Adrenal gland (tissue), 12 donors: ENCODE measurements around the gene MAP4K3. TPM values are rescaled to one million over a fixed set of nuclear protein-coding genes. Genes with fewer than 3 reads are reported as not detected.

Experiments
- DNase-seq, 7 donors: peaks; one replicate each; pipeline ENCODE4 v3.0.0-alpha.2; 2019 to 2020
- H3K27ac ChIP-seq, 5 donors: fragments of 200-600 bp; sonication (generic) in 4 of 5; 1 replicate in 3 of 5; 2 replicates in 2 of 5; pipeline versions ENCODE4 v1.5.1 to v1.8.0; 2016 to 2020; ENCODE audit warnings: mild to moderate bottlenecking in 1 of 5
- H3K27me3 ChIP-seq: fragments of 200-600 bp; 2 replicates; pipeline ENCODE4 v1.8.0; 2021
- H3K36me3 ChIP-seq, 2 donors: fragments of 200-600 bp; replicated peaks in 1 of 2; 1 replicate in 1 of 2; 2 replicates in 1 of 2; pipeline versions ENCODE4 v1.5.1 to v1.8.0; 2018 to 2022
- H3K4me1 ChIP-seq, 2 donors: fragments of 200-600 bp; replicated peaks in 1 of 2; 1 replicate in 1 of 2; 2 replicates in 1 of 2; pipeline versions ENCODE4 v1.5.1 to v1.8.0; 2018 to 2021
- H3K4me3 ChIP-seq, 4 donors: fragments of 200-600 bp; sonication (generic) in 3 of 4; one replicate each; pipeline ENCODE4 v1.5.1; 2016 to 2018
- H3K9me3 ChIP-seq, 3 donors: fragments of 200-600 bp; sonication (generic) in 1 of 3; replicated peaks in 1 of 3; 1 replicate in 2 of 3; 2 replicates in 1 of 3; pipeline versions ENCODE4 v1.5.1 to v1.8.0; 2016 to 2021
- CTCF ChIP-seq, 6 experiments: fragments of 450-650 bp in 4 of 6; fragments of 200-600 bp in 2 of 6; sonication (generic) in 1 of 6; IDR thresholded peaks; 1 replicate in 5 of 6; 2 replicates in 1 of 6; pipeline versions ENCODE4 v1.5.1 to v1.8.0; 2016 to 2021; ENCODE audit warnings: antibody characterized with exemption in 6 of 6, mild to moderate bottlenecking in 2 of 6, moderate library complexity in 1 of 6
- POLR2A ChIP-seq, 2 donors: fragments of 450-650 bp; IDR thresholded peaks; one replicate each; pipeline ENCODE4 v1.6.1; 2017; ENCODE audit warnings: antibody characterized with exemption in 2 of 2, mild to moderate bottlenecking in 2 of 2, moderate library complexity in 1 of 2
- WGBS, 4 donors: extraction: QIAGEN DNeasy Blood & Tissue Kit in 2 of 4; methylation state at CpG; one replicate each; pipeline versions ENCODE4 v1.1.5 to v1.1.7; 2013 to 2017; 5-methylcytosine and 5-hydroxymethylcytosine counted together
- intact Hi-C, 2 donors: fragments of 100-400 bp; cut with DNase I; formaldehyde crosslinking; loops; one replicate each; pipeline versions ENCODE4 v1.14.1 to v1.15.0; 2022 to 2023
- polyA plus RNA-seq, 3 donors: library from polyadenylated mRNA; stranded (reverse); fragments of 200-250 nt in 2 of 3; fragments of 350-450 nt in 1 of 3; fragmentation: Illumina TruSeq in 1 of 3; extraction: RNeasy Lipid Tissue Mini Kit (QIAGEN cat#74804) in 1 of 3; gene quantifications; one replicate each; pipeline ENCODE4 v1.2.3, GENCODE V29; 2013 to 2014
- total RNA-seq, 9 donors: library from RNA; depleted of rRNA in 4 of 9; stranded (reverse); fragments of >200 nt in 4 of 9; fragments of 120-200 nt in 1 of 9; fragmentation: NEBNext Ultra II Directional in 1 of 9; extraction: Animal tissue kit (Norgen Biotek cat#: 25700) in 1 of 9; gene quantifications; one replicate each; pipeline versions ENCODE4 v1.1.0 to v1.2.4, GENCODE V29; 2013 to 2023
- donor health status: healthy with polysubstance abuse.
- donor health status: Bipolar disorder and iron deficiency.
- donor health status: DM: yes; HTN: yes; CAD: no.
- donor health status: DM: no; HTN: no; CAD: no.
- donor health status: DM: no; HTN: no; CAD: no.
- donor health status: DM: yes; HTN: yes; CAD: no.

The MAP4K3 gene
- total and polyA plus RNA-seq, 12 donors, result 15.4 to 79.7 (median 38.8) TPM

- 82 to 87% (median 82%) methylated on average over 5 of the region's 5 CpGs for WGBS, 4 donors
- Histone ChIP-seq H3K27me3 (no peaks in the 10 kb centered on the region), H3K4me1 (peaks cover 29 to 73% of the 10 kb centered on the region in 2 donors), H3K27ac (no peak overlapping the region), H3K9me3 (no peaks in the 10 kb centered on the region), H3K4me3 (no peak overlapping the region), H3K36me3 (no peaks in the 10 kb centered on the region)
- intact Hi-C loops, result loop anchor here (10.0 kb wide), 2 partner anchors 48 to 52 kb away; no protein-coding TSS in a partner anchor
- DNase-seq, result no peak
- no peak for TF ChIP-seq CTCF (IDR thresholded peaks at IDR 0.05)
- no peak for TF ChIP-seq POLR2A (IDR thresholded peaks at IDR 0.05)
Measured at GRCh38 chr2:39432701-39433100, 4.4 kb downstream of the MAP4K3 start.

GRCh38 chr2:39431592-39432316 is 5.3 kb downstream of the MAP4K3 start:
- intact Hi-C loops, result loop anchor here (10.0 kb wide), 2 partner anchors 47 to 53 kb away; no protein-coding TSS in a partner anchor
- peak in 1 of 7 donors; percentile 19 for DNase-seq
- 37 to 43% (median 42%) methylated on average over 3 of the region's 3 CpGs for WGBS, 4 donors

GRCh38 chr2:39429746-39430145 is 7.3 kb downstream of the MAP4K3 start:
- H3K4me3 ChIP-seq, result no peak overlapping the region
- no peaks in the 10 kb centered on the region for H3K36me3 ChIP-seq
- 81 to 91% (median 85%) methylated on average over 1 of the region's 1 CpG for WGBS, 4 donors
- TF ChIP-seq CTCF (IDR thresholded peaks at IDR 0.05) (no peak), POLR2A (IDR thresholded peaks at IDR 0.05) (no peak)
- no peaks in the 10 kb centered on the region for H3K27me3 ChIP-seq
- H3K4me1 ChIP-seq, result peaks cover 19 to 76% of the 10 kb centered on the region in 2 donors
- no peaks in the 10 kb centered on the region for H3K9me3 ChIP-seq
- H3K27ac ChIP-seq, result peak overlapping the region in 1 of 5 donors; percentile 17
- DNase-seq, result no peak
- intact Hi-C loops, result loop anchor here (10.0 kb wide), 2 partner anchors 45 to 55 kb away; no protein-coding TSS in a partner anchor

More at GRCh38 chr2:39431592-39432316, 5.3 kb downstream of the MAP4K3 start:
- Histone ChIP-seq H3K9me3 (no peaks in the 10 kb centered on the region), H3K27ac (peak overlapping the region in 1 of 5 donors; percentile 18), H3K4me1 (peaks cover 29 to 79% of the 10 kb centered on the region in 2 donors), H3K36me3 (no peaks in the 10 kb centered on the region), H3K4me3 (no peak overlapping the region), H3K27me3 (no peaks in the 10 kb centered on the region)
- TF ChIP-seq CTCF (IDR thresholded peaks at IDR 0.05), result no peak
- no peak for TF ChIP-seq POLR2A (IDR thresholded peaks at IDR 0.05)

GRCh38 chr2:39424951-39425350 is 12.1 kb downstream of the MAP4K3 start:
- WGBS, 4 donors, result 89 to 94% (median 92%) methylated on average over 1 of the region's 1 CpG
- TF ChIP-seq POLR2A (IDR thresholded peaks at IDR 0.05) (no peak), CTCF (IDR thresholded peaks at IDR 0.05) (no peak)
- H3K27ac ChIP-seq, result no peak overlapping the region
- no peaks in the 10 kb centered on the region for H3K9me3 ChIP-seq
- H3K4me3 ChIP-seq, result no peak overlapping the region
- DNase-seq, result no peak
- intact Hi-C loops, result no loop called here
- no peaks in the 10 kb centered on the region for H3K27me3 ChIP-seq
- no peaks in the 10 kb centered on the region for H3K36me3 ChIP-seq
- peaks cover 1 to 30% of the 10 kb centered on the region in 2 donors for H3K4me1 ChIP-seq
